OCI-LY1 (cell line): ENCODE measurements around the gene ZFP69.

ENCODE experiments used
- H2AFZ ChIP-seq: fragments of 200-600 bp; sonication (generic), shearing (Covaris generic); 2 replicates; pipeline ENCODE4 v1.6.0; 2014; ENCODE audit warnings: antibody characterized with exemption, mild to moderate bottlenecking, low read length
- H3F3A ChIP-seq: fragments of 200-600 bp; sonication (generic), shearing (Covaris generic); 2 replicates; pipeline ENCODE4 v1.6.0; 2014; ENCODE audit warnings: mild to moderate bottlenecking, antibody characterized with exemption, low read length, moderate library complexity; ENCODE audit not compliant: insufficient read depth
- H3K27ac ChIP-seq: fragments of 200-600 bp; sonication (generic); 2 replicates; pipeline ENCODE4 v1.5.1; 2014; ENCODE audit warnings: low read length, mixed run types, mild to moderate bottlenecking, low read depth; ENCODE audit not compliant: poor library complexity, severe bottlenecking
- H3K27me3 ChIP-seq: fragments of 200-600 bp; sonication (generic); 2 replicates; pipeline ENCODE4 v1.6.0; 2014; ENCODE audit warnings: antibody characterized with exemption, mild to moderate bottlenecking, low read length, moderate library complexity; ENCODE audit not compliant: insufficient read depth
- H3K36me3 ChIP-seq: fragments of 200-600 bp; sonication (generic); 2 replicates; pipeline ENCODE4 v1.6.1; 2014; ENCODE audit warnings: mild to moderate bottlenecking, antibody characterized with exemption, low read length, moderate library complexity, mixed read lengths; ENCODE audit not compliant: insufficient read depth
- H3K4me1 ChIP-seq: fragments of 200-600 bp; sonication (generic); 2 replicates; pipeline ENCODE4 v1.5.1; 2014; ENCODE audit warnings: mild to moderate bottlenecking, low read length, moderate library complexity; ENCODE audit not compliant: insufficient read depth, severe bottlenecking
- H3K4me2 ChIP-seq: fragments of 200-600 bp; sonication (generic), shearing (Covaris generic); 2 replicates; pipeline ENCODE4 v1.6.1; 2014; ENCODE audit warnings: low read length
- H3K4me3 ChIP-seq: fragments of 200-600 bp; sonication (generic); 2 replicates; pipeline ENCODE4 v1.5.1; 2014; ENCODE audit warnings: low read length, low read depth, mild to moderate bottlenecking, mixed read lengths; ENCODE audit not compliant: poor library complexity, severe bottlenecking
- H3K79me2 ChIP-seq: fragments of 200-600 bp; shearing (Covaris generic); 2 replicates; pipeline ENCODE4 v1.6.1; 2016; ENCODE audit warnings: mixed run types, low read length, mixed read lengths; ENCODE audit not compliant: insufficient read depth
- H3K9ac ChIP-seq: fragments of 200-600 bp; sonication (generic), shearing (Covaris generic); 2 replicates; pipeline ENCODE4 v1.6.1; 2014; ENCODE audit warnings: mild to moderate bottlenecking, low read length, mixed read lengths
- H3K9me2 ChIP-seq: fragments of 200-600 bp; sonication (generic), shearing (Covaris generic); 2 replicates; pipeline ENCODE4 v1.6.1; 2014; ENCODE audit warnings: low read depth, mild to moderate bottlenecking, low read length, mixed read lengths
- H3K9me3 ChIP-seq: fragments of 200-600 bp; shearing (Covaris generic); 2 replicates; pipeline ENCODE4 v1.6.1; 2014; ENCODE audit warnings: low read length, mixed read lengths
- H4K20me1 ChIP-seq: fragments of 200-600 bp; sonication (generic), shearing (Covaris generic); 2 replicates; pipeline ENCODE4 v1.6.0; 2016; ENCODE audit warnings: mild to moderate bottlenecking, low read length; ENCODE audit not compliant: insufficient read depth
- TF ChIP-seq, protein P1 (sequence below): fragments of 200-600 bp; sonication (generic), shearing (Covaris generic); IDR thresholded peaks from 2 replicates; pipeline ENCODE4 v1.5.1; 2017; ENCODE audit warnings: mild to moderate bottlenecking, antibody characterized with exemption, low read length, moderate library complexity, mixed read lengths

ZFP69 gene

DNA sequence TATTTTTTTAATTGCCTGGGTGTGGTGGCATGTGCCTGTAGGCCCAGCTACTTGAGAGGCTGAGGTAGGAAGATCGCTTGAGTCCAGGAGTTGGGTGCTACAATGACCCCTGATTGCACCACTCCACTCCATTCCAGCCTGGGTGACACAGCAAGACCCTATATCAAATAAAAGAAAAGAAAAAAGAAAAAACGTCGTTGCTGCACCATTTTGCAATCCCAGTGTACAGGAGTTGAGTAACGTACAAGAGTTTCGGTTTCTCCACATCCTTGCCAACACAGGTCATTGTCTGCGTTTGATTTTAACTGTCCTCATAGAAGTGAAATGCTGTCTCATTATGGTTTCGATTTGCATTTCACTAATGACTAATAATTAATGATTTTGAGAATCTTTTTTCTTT is 62.2 kb downstream of the ZFP69 start:
- Histone ChIP-seq H3K27me3 (no peaks in the 10 kb centered on the region), H3K79me2 (no peaks in the 10 kb centered on the region), H3K4me3 (no peak overlapping the region), H2AFZ (no peak overlapping the region), H3K9ac (no peak overlapping the region), H3K36me3 (peaks cover 41% of the 10 kb centered on the region), H3F3A (no peaks in the 10 kb centered on the region), H3K4me1 (no peaks in the 10 kb centered on the region), H3K27ac (no peak overlapping the region), H4K20me1 (no peaks in the 10 kb centered on the region), H3K4me2 (no peak overlapping the region), H3K9me3 (no peaks in the 10 kb centered on the region), H3K9me2 (no peaks in the 10 kb centered on the region)
- TF ChIP-seq, protein P1, sequence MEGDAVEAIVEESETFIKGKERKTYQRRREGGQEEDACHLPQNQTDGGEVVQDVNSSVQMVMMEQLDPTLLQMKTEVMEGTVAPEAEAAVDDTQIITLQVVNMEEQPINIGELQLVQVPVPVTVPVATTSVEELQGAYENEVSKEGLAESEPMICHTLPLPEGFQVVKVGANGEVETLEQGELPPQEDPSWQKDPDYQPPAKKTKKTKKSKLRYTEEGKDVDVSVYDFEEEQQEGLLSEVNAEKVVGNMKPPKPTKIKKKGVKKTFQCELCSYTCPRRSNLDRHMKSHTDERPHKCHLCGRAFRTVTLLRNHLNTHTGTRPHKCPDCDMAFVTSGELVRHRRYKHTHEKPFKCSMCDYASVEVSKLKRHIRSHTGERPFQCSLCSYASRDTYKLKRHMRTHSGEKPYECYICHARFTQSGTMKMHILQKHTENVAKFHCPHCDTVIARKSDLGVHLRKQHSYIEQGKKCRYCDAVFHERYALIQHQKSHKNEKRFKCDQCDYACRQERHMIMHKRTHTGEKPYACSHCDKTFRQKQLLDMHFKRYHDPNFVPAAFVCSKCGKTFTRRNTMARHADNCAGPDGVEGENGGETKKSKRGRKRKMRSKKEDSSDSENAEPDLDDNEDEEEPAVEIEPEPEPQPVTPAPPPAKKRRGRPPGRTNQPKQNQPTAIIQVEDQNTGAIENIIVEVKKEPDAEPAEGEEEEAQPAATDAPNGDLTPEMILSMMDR, result no peak
